Mucosa of rectum (tissue), 2 donors: Measurements from ENCODE around the gene ODAD2.

ENCODE experiments used
- H3K27ac ChIP-seq, 2 donors: one replicate each; pipeline ENCODE4 v1.7.0; 2013; ENCODE audit warnings: inconsistent platforms in 2 of 2, low read depth in 2 of 2, low read length in 2 of 2
- H3K27me3 ChIP-seq, 2 donors: one replicate each; pipeline ENCODE4 v1.7.0; 2013; ENCODE audit warnings: low read length in 2 of 2; ENCODE audit not compliant: control insufficient read depth in 2 of 2, insufficient read depth in 2 of 2
- H3K36me3 ChIP-seq, 2 donors: one replicate each; pipeline ENCODE4 v1.7.0; 2013; ENCODE audit warnings: low read length in 2 of 2; ENCODE audit not compliant: control insufficient read depth in 2 of 2, insufficient read depth in 2 of 2
- H3K4me1 ChIP-seq, 2 donors: one replicate each; pipeline ENCODE4 v1.7.0; 2013; ENCODE audit warnings: low read length in 2 of 2, mild to moderate bottlenecking in 1 of 2; ENCODE audit not compliant: control insufficient read depth in 2 of 2, insufficient read depth in 2 of 2
- H3K4me3 ChIP-seq, 2 donors: one replicate each; pipeline ENCODE4 v1.7.0; 2013; ENCODE audit warnings: low read length in 2 of 2
- H3K9ac ChIP-seq, 2 donors: one replicate each; pipeline ENCODE4 v1.7.0; 2013; ENCODE audit warnings: low read length in 2 of 2, low read depth in 1 of 2, mild to moderate bottlenecking in 1 of 2
- H3K9me3 ChIP-seq, 2 donors: one replicate each; pipeline ENCODE4 v1.7.0; 2013; ENCODE audit warnings: low read length in 2 of 2; ENCODE audit not compliant: control insufficient read depth in 2 of 2
- donor health status: healthy.
- donor health status: Normal muscosa, but diverticular disease.

ODAD2 gene

DNA sequence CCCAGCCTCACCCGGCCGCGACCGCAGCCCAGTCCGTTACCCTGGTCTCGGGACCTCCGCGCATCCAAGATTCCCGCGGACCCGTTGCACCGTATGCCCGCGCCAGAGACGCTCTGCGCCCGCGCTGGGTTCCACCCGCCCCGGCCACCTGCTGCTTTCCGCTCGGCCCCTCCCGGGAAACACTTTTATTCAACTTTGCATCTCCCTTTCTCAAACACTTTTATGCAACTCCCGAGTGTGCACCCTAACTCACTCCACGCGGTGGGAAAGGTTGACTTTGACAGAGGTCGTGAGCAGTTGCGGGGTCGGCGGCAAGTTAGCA lies at the start of gene ODAD2:
Gene ODAD2 (minus strand): TSS at position 126 of the 322 bp plus-strand sequence. CDS start 3,937 bp downstream, outside the sequence.
- H3K36me3 ChIP-seq, result no peaks in the 10 kb centered on the region
- no peaks in the 10 kb centered on the region for H3K4me1 ChIP-seq
- H3K9ac ChIP-seq, result peak within 1 kb of the TSS in 1 of 2 donors; percentile 15
- peak within 1 kb of the TSS; percentile 64 to 67 for H3K4me3 ChIP-seq
- peaks cover 5 to 15% of the 10 kb centered on the region in 2 donors for H3K27me3 ChIP-seq
- H3K9me3 ChIP-seq, result no peaks in the 10 kb centered on the region
- H3K27ac ChIP-seq, result no peak within 1 kb of the TSS

GRCh38 chr10:28047061-28047460 lies 48.2 kb upstream of the ODAD2 start:
- no peaks in the 10 kb centered on the region for H3K4me1 ChIP-seq
- no peaks in the 10 kb centered on the region for H3K27me3 ChIP-seq
- no peak overlapping the region for H3K27ac ChIP-seq
- no peaks in the 10 kb centered on the region for H3K36me3 ChIP-seq
- no peaks in the 10 kb centered on the region for H3K9me3 ChIP-seq
- H3K9ac ChIP-seq, result no peak overlapping the region
- H3K4me3 ChIP-seq, result no peak overlapping the region

- no peaks in the 10 kb centered on the region for H3K36me3 ChIP-seq
- no peak overlapping the region for H3K4me3 ChIP-seq
- H3K9me3 ChIP-seq, result no peaks in the 10 kb centered on the region
- no peak overlapping the region for H3K9ac ChIP-seq
- no peaks in the 10 kb centered on the region for H3K4me1 ChIP-seq
- no peak overlapping the region for H3K27ac ChIP-seq
- H3K27me3 ChIP-seq, result no peaks in the 10 kb centered on the region
These were observed 47.7 kb upstream of the ODAD2 start for GRCh38 chr10:28046579-28046978.

- H3K9me3 ChIP-seq, result no peaks in the 10 kb centered on the region
- H3K27ac ChIP-seq, result no peak overlapping the region
- no peak overlapping the region for H3K4me3 ChIP-seq
- H3K27me3 ChIP-seq, result no peaks in the 10 kb centered on the region
- no peak overlapping the region for H3K9ac ChIP-seq
- no peaks in the 10 kb centered on the region for H3K4me1 ChIP-seq
- no peaks in the 10 kb centered on the region for H3K36me3 ChIP-seq
These were observed 45.1 kb upstream of the ODAD2 start for GRCh38 chr10:28043941-28044340.

- Histone ChIP-seq H3K4me1 (no peaks in the 10 kb centered on the region), H3K27me3 (no peaks in the 10 kb centered on the region), H3K36me3 (no peaks in the 10 kb centered on the region), H3K9me3 (no peaks in the 10 kb centered on the region), H3K4me3 (no peak overlapping the region), H3K9ac (no peak overlapping the region), H3K27ac (no peak overlapping the region)
These were observed 37.7 kb upstream of the ODAD2 start for GRCh38 chr10:28036587-28036986.

DNA sequence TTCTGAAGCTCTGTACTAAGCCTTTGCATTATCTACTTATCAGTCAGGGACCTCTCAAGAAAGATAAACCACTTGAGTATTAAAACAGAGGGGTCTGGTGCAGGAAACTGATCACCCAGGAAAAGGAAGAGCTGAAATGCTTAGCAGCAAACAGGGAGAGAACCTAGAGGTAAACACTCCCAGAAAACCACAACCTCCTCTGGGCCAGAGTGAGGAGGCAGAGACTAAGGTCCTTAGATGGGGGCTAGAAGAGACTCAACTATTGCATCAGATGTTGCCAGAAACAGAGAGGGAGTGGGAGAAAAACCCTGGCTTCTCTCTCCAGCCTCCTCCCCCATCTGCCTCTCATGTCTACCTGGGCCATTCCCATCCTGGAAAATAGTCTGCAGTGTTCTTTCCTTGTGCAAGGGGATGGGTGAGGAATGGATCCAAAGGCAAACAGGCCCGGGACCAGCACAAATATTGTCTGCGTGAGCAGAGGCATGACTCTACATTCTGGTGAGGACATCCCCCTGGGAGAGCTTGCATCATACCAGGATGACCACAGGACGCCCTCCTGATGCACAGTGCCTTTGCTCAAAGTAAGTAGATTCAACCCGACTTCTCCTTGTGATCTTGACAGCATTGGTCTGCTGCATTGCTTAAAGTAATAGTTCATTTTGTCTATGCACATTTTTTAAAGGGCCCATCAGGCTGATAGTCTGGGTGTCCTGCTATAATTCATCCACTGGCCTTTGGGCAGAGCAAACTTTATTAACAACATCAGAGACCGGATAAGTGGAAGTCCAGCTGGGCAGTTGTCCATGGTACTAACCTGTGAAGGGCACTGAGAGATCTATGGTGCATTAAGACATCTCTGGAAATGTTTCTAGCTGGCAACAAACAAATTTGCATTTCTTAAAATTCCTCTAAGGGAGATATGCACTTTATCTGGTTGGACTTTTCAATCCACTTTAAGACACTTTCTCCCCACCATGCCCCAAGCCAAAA lies 22.4 kb upstream of the ODAD2 start:
- no peak overlapping the region for H3K9ac ChIP-seq
- no peaks in the 10 kb centered on the region for H3K27me3 ChIP-seq
- H3K27ac ChIP-seq, result no peak overlapping the region
- no peaks in the 10 kb centered on the region for H3K9me3 ChIP-seq
- no peaks in the 10 kb centered on the region for H3K4me1 ChIP-seq
- H3K4me3 ChIP-seq, result no peak overlapping the region
- no peaks in the 10 kb centered on the region for H3K36me3 ChIP-seq

- no peak overlapping the region for H3K4me3 ChIP-seq
- H3K36me3 ChIP-seq, result no peaks in the 10 kb centered on the region
- no peak overlapping the region for H3K27ac ChIP-seq
- H3K9ac ChIP-seq, result no peak overlapping the region
- H3K4me1 ChIP-seq, result no peaks in the 10 kb centered on the region
- H3K9me3 ChIP-seq, result no peaks in the 10 kb centered on the region
- no peaks in the 10 kb centered on the region for H3K27me3 ChIP-seq
These were observed 21.4 kb upstream of the ODAD2 start for GRCh38 chr10:28020080-28020860.

- Histone ChIP-seq H3K9me3 (no peaks in the 10 kb centered on the region), H3K27me3 (no peaks in the 10 kb centered on the region)
These were observed 15.8 kb upstream of the ODAD2 start for GRCh38 chr10:28014651-28015050.

GRCh38 chr10:28012990-28013515 lies 14.2 kb upstream of the ODAD2 start:
- Histone ChIP-seq H3K9ac (no peak overlapping the region), H3K27me3 (no peaks in the 10 kb centered on the region), H3K4me1 (no peaks in the 10 kb centered on the region), H3K4me3 (no peak overlapping the region), H3K9me3 (no peaks in the 10 kb centered on the region), H3K36me3 (no peaks in the 10 kb centered on the region), H3K27ac (no peak overlapping the region)

More at GRCh38 chr10:28014651-28015050, 15.8 kb upstream of the ODAD2 start:
- Histone ChIP-seq H3K4me1 (no peaks in the 10 kb centered on the region), H3K4me3 (no peak overlapping the region), H3K9ac (no peak overlapping the region), H3K36me3 (no peaks in the 10 kb centered on the region), H3K27ac (no peak overlapping the region)

GRCh38 chr10:28010821-28011220 lies 11.9 kb upstream of the ODAD2 start:
- no peak overlapping the region for H3K9ac ChIP-seq

More at GRCh38 chr10:28010821-28011220, 11.9 kb upstream of the ODAD2 start:
- H3K36me3 ChIP-seq, result no peaks in the 10 kb centered on the region
- no peaks in the 10 kb centered on the region for H3K27me3 ChIP-seq
- no peak overlapping the region for H3K4me3 ChIP-seq
- H3K9me3 ChIP-seq, result no peaks in the 10 kb centered on the region
- no peak overlapping the region for H3K27ac ChIP-seq
- no peaks in the 10 kb centered on the region for H3K4me1 ChIP-seq
